Caki2 (cell line): ENCODE data around the gene CGB8. TPM values are rescaled to one million over a fixed set of nuclear protein-coding genes. Genes with fewer than 3 reads are reported as not detected.

Experiments used
- DNase-seq: peaks from one replicate; pipeline ENCODE4 v3.0.0-alpha.2; 2015; ENCODE audit warnings: low read depth
- in situ Hi-C: cut with HindIII; loops from 2 replicates; pipeline ENCODE4 v1.10.0; 2016; ENCODE audit warnings: low sequenced_read_pairs, low pct_unique_long_range_greater_than_20kb, mixed read lengths
- total RNA-seq: library from RNA; depleted of rRNA; stranded (reverse); fragments of >200 nt; shearing (Covaris generic); gene quantifications from 2 replicates; pipeline ENCODE4 v1.2.3, GENCODE V29; 2014; ENCODE audit warnings: low replicate concordance; rRNA removed

Gene CGB8
- total RNA-seq, 1 experiment from 2014 or later = 1.7 TPM

DNA sequence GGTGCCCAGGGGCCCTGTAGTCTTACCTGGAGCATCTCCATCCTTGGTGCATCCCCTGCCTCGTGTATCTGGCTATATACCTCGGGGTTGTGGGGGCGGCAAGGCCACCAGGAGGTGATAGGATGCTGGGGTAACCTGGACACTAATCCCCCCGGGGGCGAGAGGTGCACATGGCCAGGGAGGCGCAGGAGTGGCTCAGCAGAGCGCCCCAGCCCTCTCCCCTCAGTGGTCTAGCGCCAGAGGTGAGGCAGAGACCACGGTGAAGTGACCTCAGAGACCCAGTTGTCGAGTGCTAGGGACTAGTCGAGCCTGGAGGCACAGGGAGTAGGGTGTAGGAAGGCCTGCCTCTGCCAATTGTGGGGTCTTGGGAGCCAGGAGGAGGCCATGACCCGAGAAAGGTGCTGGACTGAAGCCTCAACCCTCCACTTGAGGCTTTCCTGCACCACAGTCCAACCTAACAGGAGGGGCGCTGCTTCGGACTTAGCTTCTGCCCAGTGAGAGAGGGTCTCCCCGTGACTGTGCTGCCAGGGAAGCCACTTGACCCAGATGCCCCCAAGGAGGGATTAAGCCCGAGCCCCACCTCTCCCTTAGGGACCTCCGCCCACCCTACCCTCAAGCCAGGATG is 31.8 kb downstream of the CGB8 start, which contains the start of gene LHB:
LHB (minus strand) TSS at position 51 of the 625 bp plus-strand sequence; CDS start at position 41, 10 bp downstream.
- in situ Hi-C loops = no loop called here
- no peak for DNase-seq

GRCh38 chr19:49016067-49016839 is 32.7 kb downstream of the CGB8 start:
- DNase-seq = no peak
- in situ Hi-C loops = no loop called here

DNA sequence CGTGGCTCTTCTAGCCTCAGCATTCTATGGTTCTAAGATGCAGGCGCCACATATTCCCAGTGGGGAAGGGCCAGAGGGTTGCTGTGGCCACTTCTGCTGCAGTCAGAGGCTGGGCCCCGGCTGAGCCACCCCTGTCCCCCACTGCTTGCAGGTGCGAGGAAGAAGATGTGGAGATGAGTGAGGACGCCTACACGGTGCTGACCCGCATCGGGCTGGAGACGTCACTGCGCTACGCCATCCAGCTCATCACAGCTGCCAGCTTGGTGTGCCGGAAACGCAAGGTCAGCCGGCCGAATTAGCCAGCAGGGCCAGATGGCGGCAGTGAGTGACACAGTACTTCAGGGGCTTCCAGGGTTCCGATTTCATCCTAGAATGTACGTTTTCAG is 34.0 kb downstream of the CGB8 start:
- DNase-seq = no peak
- in situ Hi-C loops = no loop called here

DNA sequence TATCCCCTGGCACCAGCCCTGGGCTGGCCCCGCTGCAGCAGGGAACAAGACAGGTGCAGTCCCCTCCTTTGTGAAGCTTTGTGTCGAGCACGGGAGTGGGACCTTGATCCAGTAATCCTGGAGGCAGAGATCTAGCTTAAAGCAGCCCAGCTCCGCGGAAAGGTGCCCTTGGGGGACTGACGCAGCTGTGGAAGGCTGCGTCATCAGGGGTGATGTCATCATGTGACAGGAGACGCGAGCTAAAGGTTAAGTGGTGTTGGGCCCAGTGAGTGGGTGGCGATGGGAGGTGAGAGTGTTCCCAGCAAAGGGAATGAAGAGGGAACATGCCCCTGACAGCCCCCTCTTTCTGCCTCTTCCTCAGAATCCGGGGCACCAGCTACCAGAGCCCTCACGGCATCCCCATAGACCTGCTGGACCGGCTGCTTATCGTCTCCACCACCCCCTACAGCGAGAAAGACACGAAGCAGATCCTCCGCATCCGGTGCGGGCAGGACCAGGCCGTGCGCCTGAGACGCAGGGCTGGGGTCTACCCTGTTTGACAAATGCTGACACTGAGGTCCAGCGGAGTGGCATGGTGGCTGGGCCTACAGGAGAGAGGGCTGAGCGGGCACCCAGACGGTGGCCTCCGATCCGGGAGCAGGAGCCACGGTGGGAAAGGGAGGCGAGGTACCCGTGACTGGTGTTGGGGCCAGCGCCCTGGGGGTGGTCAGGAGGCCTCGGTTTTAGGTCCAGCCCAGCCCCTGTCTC is 34.6 kb downstream of the CGB8 start:
- no peak for DNase-seq
- in situ Hi-C loops = no loop called here

GRCh38 chr19:49011194-49011593 is 37.7 kb downstream of the CGB8 start:
- DNase-seq = no peak
- in situ Hi-C loops = no loop called here

DNA sequence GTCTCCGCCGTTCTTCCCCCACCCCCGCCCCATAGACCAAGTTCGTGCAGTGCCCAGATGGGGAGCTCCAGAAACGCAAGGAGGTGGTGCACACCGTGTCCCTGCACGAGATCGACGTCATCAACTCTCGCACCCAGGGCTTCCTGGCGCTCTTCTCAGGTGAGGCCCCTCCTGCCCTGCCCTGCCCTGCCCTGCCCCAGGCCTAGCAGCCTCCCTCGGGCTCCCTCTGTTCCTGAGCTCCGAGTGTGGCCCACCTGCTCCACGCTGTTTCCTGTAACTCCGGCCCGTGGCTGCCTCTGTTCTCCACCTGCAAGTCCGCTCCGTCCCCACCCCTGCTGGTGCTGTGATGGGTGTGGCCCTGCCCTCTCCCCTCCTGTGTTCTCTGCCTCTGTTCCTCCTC is 38.5 kb downstream of the CGB8 start:
- in situ Hi-C loops = no loop called here
- DNase-seq = no peak

DNA sequence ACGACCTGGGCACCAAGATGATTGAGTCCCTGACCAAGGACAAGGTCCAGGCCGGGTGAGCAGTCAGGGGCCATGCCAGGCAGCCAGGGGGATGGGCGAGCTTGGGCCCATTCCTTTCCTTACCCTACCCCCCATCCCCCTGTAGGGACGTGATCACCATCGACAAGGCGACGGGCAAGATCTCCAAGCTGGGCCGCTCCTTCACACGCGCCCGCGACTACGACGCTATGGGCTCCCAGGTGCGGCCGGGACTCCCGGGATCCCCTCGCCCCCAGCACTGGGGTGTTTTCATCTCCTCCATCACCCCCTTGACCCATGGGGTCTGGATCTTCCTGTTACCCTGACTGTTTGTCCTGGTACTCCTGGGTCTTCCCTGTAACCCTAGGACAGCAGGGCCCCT is 39.1 kb downstream of the CGB8 start:
- DNase-seq = no peak
- in situ Hi-C loops = no loop called here

DNA sequence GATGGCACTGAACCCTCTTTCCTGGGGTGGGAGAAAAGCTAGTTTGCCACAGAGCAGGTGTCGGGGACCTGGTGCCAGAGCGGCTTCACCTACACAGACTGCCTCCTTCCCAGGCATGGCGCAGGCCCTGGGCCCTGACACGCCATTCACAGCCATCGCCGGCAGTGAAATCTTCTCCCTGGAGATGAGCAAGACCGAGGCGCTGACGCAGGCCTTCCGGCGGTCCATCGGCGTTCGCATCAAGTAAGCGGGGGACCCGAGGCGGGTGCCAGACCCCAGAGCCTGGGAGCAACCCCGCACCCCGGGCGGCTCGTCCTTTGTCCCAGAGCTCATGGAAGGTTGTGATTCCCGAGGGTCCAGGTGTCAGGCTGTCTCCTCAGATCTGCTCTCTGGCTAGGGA is 42.0 kb downstream of the CGB8 start:
- in situ Hi-C loops = no loop called here
- DNase-seq = no peak

DNA sequence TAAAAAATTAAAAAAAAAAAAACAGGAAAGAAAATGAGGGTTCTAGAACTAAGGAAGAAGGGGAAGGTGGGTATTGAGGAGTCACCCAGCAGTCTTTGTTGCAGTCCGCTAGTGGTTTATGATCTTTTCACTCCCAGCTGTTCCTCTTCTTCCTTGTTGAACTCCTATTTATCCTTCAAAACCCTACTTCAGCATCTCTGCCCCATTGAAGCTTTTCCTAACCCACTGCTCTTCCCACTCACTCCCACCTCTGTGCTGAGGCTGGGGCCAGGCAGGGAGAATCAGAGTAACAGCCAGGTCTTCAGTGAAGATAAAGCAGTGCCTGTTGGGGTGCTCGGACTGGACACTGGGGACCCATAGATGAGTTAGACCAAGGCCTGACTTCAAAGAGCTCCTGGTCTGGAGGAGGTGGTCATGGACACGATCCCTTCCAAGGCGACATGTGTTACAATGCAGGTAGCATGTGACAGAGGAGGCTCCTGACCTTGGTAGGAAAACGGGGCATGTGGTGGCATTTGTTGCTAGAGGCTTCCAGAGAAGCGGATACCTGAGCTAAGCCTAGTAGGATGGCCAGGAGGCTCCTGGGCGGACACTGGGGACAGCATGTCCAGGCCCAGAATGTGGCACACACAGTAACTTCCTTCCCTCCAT is 43.8 kb downstream of the CGB8 start:
- in situ Hi-C loops = no loop called here
- no peak for DNase-seq

GRCh38 chr19:49004133-49004532 is 44.8 kb downstream of the CGB8 start:
- DNase-seq = no peak
- in situ Hi-C loops = no loop called here

DNA sequence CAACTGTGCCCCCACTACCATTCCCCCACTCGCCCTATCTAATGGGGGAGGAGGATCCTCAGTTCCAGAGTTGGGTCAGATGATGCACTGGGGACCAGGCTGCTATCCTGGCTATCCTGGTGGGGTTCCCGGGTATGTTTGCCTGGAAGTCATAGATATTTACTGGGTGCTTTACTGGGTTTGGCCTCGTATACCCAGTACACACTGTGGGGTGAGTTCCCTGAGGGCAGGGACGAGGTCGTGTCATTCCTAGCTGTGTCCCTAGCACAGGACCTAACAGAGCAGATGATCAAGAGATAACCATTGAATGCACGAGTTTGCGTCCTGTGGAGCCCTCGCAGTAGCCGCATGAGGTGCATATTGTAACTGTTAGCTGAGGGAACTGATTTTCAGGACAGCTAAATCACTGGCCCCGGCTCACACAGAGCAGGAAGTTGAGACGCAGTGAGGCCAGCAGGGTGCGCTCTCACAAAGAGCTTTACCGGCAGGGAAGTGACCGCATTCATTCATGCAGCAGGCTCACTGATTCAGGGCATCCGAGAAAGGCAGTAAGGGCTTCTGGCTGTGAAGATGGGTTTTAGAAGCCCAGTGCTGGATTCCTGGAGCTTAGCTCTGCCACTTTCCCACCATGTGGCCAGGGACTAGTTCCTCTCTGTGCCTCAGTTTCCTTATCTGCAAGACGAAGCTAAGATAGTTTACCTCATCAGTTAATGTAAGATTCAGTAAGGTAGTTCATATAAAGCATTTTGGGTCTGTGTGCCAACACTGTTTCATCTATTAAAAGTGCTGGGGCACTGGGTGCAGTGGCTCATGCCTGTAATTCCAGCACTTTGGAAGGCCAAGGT is 49.2 kb downstream of the CGB8 start:
- in situ Hi-C loops = no loop called here
- DNase-seq = no peak

DNA sequence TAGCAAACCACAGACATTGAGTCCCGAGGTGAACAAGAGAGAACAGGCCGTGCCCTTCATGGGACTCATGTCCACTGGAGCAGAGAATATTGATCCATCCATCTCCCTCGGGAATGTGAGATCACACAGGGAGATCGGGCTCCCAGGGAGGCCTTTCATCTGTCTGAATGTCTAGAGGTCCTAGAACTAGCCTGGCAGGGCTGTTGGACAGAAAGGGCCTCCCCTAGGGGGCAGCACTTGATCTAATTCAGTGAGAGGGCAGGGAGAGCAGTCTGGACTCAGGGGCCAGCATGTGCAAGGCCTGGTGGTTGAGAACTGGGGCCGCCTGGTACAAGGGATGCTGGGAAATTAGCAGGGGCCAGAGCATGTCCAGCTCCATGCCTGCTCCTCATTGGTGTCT is 50.9 kb downstream of the CGB8 start:
- in situ Hi-C loops = no loop called here
- peak; percentile 54 for DNase-seq

Other genes starting within 250 kb of the CGB8 start
- gene BCAT2, start 238.1 kb downstream of the CGB8 start, total RNA-seq = 73.5 and 83.0 TPM in 2 replicates
- 33.6 and 56.7 TPM in 2 replicates for gene HSD17B14, start 212.6 kb downstream of the CGB8 start, total RNA-seq
- 0.70 and 11.5 TPM in 2 replicates for gene PLEKHA4, start 180.5 kb downstream of the CGB8 start, total RNA-seq
- 51.0 and 52.5 TPM in 2 replicates for gene PPP1R15A, start 176.7 kb downstream of the CGB8 start, total RNA-seq
- not detected in 2 replicates for gene TULP2, start 150.4 kb downstream of the CGB8 start, total RNA-seq
- gene NUCB1, start 148.8 kb downstream of the CGB8 start, total RNA-seq = 338 and 348 TPM in 2 replicates
- gene DHDH, start 115.4 kb downstream of the CGB8 start, total RNA-seq = 1.6 and 4.4 TPM in 2 replicates
- 188 and 220 TPM in 2 replicates for gene BAX, start 94.2 kb downstream of the CGB8 start, total RNA-seq
- gene FTL, start 83.8 kb downstream of the CGB8 start, total RNA-seq = 13,494 and 14,762 TPM in 2 replicates
- 31.3 and 32.3 TPM in 2 replicates for gene GYS1, start 55.8 kb downstream of the CGB8 start, total RNA-seq
- gene RUVBL2, start 55.2 kb downstream of the CGB8 start, total RNA-seq = 493 and 608 TPM in 2 replicates
- not detected in 2 replicates for gene LHB, start 32.0 kb downstream of the CGB8 start, total RNA-seq
- gene CGB3, start 24.8 kb downstream of the CGB8 start, total RNA-seq = not detected in 2 replicates
- 3.7 TPM in 1 of 2 replicates, not detected in the other for gene CGB2, start 17.2 kb downstream of the CGB8 start, total RNA-seq
- not detected in 2 replicates for gene CGB1, start 12.2 kb downstream of the CGB8 start, total RNA-seq
- not detected in 2 replicates for gene CGB5, start 5.3 kb downstream of the CGB8 start, total RNA-seq
- 1.7 and 4.1 TPM in 2 replicates for gene CGB7, start 8.6 kb upstream of the CGB8 start, total RNA-seq
- gene NTF4, start 15.7 kb upstream of the CGB8 start, total RNA-seq = 4.0 TPM in 1 of 2 replicates, not detected in the other
- gene KCNA7, start 23.6 kb upstream of the CGB8 start, total RNA-seq = not detected in 2 replicates
- 137 and 175 TPM in 2 replicates for gene SNRNP70, start 36.3 kb upstream of the CGB8 start, total RNA-seq
- 6.1 and 9.7 TPM in 2 replicates for gene LIN7B, start 65.3 kb upstream of the CGB8 start, total RNA-seq
- 0.71 TPM in 1 of 2 replicates, not detected in the other for gene C19orf73, start 70.0 kb upstream of the CGB8 start, total RNA-seq
- gene PPFIA3, start 70.4 kb upstream of the CGB8 start, total RNA-seq = 26.8 and 39.1 TPM in 2 replicates
- gene HRC, start 106.3 kb upstream of the CGB8 start, total RNA-seq = not detected in 2 replicates
- gene TRPM4, start 108.7 kb upstream of the CGB8 start, total RNA-seq = 13.9 and 18.2 TPM in 2 replicates